ENCODE data around the gene DLGAP1. TPM values are rescaled to one million over a fixed set of nuclear protein-coding genes. Genes with fewer than 3 reads are reported as not detected.
A peak's percentile ranks its signal among the peaks of the same experiment; 100 is the strongest.

The DLGAP1 gene
- total RNA-seq, 1 donor from 2014 or later, result 0.05 TPM

DNA sequence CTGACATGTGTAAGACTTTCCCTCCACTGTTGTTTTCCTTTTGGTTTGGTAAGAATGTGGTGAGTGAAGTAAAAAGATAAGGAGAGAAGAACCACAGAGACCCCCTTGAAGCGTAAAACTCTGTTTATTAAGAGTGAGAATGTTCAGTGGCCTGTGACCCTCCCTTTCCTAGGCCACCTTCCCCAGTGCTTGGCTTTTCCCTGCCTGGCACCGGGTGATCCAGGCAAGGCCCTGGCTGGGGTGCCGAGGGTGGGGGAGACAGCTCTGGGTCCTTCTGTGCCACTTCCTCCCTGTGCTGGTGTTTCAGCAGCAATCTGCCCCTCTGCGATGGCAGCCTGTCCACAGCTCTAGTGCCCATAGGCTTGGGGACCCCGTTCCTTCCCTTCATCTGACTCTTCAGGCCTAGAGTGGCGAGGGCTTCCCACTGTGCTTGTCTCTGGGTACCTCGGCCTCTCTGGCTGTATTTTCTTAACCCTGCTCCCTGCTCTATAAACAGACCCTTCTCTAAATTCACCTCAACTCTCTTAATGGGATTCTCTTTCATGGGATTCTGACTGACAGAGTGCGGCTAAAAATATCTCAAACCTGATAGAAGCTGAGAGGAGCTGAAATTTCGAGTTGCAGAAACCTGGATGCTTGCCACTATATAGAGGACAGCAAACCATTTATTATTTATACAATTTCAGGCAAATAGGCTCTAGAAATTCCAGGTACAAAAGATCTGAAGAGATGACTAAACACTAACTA lies 461.0 kb downstream of the DLGAP1 start:
- TF ChIP-seq, protein P1, sequence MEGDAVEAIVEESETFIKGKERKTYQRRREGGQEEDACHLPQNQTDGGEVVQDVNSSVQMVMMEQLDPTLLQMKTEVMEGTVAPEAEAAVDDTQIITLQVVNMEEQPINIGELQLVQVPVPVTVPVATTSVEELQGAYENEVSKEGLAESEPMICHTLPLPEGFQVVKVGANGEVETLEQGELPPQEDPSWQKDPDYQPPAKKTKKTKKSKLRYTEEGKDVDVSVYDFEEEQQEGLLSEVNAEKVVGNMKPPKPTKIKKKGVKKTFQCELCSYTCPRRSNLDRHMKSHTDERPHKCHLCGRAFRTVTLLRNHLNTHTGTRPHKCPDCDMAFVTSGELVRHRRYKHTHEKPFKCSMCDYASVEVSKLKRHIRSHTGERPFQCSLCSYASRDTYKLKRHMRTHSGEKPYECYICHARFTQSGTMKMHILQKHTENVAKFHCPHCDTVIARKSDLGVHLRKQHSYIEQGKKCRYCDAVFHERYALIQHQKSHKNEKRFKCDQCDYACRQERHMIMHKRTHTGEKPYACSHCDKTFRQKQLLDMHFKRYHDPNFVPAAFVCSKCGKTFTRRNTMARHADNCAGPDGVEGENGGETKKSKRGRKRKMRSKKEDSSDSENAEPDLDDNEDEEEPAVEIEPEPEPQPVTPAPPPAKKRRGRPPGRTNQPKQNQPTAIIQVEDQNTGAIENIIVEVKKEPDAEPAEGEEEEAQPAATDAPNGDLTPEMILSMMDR (IDR thresholded peaks at IDR 0.05), result no peak
- Mint-ChIP-seq H3K4me1 (ENCODE audit: unreplicated experiment) (no peaks in the 10 kb centered on the region), H3K9me3 (ENCODE audit: unreplicated experiment) (no peaks in the 10 kb centered on the region), H3K27me3 (ENCODE audit: unreplicated experiment) (peaks cover 2% of the 10 kb centered on the region), H3K27ac (ENCODE audit: unreplicated experiment) (no peak overlapping the region), H3K4me3 (ENCODE audit: unreplicated experiment) (no peak overlapping the region), H3K36me3 (ENCODE audit: unreplicated experiment) (no peaks in the 10 kb centered on the region)
- no peak for DNase-seq (ENCODE audit: extremely low spot score, unreplicated experiment)

DNA sequence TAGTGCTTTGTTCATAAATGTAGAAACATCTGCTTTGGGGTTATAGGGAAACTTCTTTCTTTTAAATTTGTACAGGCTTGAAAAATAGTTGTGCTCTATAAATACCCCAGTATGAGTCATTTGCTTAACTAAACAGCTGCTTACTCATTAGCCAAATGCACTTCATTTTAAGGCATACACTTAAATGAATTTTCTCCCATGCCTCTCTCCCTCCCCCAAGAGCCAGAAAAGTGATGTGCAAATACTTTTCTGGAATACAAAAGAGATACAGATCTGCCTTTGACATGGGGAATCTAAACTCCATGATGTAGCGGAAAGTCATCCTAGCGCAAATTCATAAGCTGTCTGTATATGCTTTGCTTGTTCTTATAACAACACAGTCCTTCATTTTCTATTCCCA lies 469.4 kb downstream of the DLGAP1 start:
- H3K27ac Mint-ChIP-seq (ENCODE audit: unreplicated experiment), result no peak overlapping the region
- DNase-seq (ENCODE audit: extremely low spot score, unreplicated experiment), result no peak

DNA sequence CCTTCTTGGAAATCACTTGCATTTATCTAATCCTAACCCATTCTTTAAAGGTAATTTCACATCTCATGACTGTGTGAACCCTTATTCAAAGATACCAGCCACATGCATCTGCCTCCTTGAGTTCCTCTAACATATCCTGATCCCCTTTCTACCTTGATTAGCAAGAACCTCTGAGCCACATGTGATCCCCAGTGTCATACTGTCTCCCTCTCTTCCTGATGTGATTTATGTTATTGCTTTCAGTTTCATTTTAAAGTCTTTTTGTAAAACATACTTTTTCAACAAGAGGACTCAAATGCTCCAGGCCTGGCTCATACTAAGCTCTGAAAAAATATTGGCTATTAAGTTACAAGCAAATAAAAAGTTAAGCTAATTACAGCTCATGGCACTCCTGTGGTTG lies 470.1 kb downstream of the DLGAP1 start:
- H3K27me3 Mint-ChIP-seq (ENCODE audit: unreplicated experiment), result no peaks in the 10 kb centered on the region
- peak overlapping the region; percentile 6 for H3K27ac Mint-ChIP-seq (ENCODE audit: unreplicated experiment)
- peaks cover 13% of the 10 kb centered on the region for H3K4me1 Mint-ChIP-seq (ENCODE audit: unreplicated experiment)
- H3K36me3 Mint-ChIP-seq (ENCODE audit: unreplicated experiment), result no peaks in the 10 kb centered on the region
- H3K9me3 Mint-ChIP-seq (ENCODE audit: unreplicated experiment), result no peaks in the 10 kb centered on the region
- no peak overlapping the region for H3K4me3 Mint-ChIP-seq (ENCODE audit: unreplicated experiment)
- TF ChIP-seq, protein P1 (IDR thresholded peaks at IDR 0.05), result no peak
- no peak for DNase-seq (ENCODE audit: extremely low spot score, unreplicated experiment)

More for the DNA sequence above, 469.4 kb downstream of the DLGAP1 start:
- no peaks in the 10 kb centered on the region for H3K36me3 Mint-ChIP-seq (ENCODE audit: unreplicated experiment)
- H3K9me3 Mint-ChIP-seq (ENCODE audit: unreplicated experiment), result no peaks in the 10 kb centered on the region
- no peak overlapping the region for H3K4me3 Mint-ChIP-seq (ENCODE audit: unreplicated experiment)
- H3K4me1 Mint-ChIP-seq (ENCODE audit: unreplicated experiment), result peaks cover 13% of the 10 kb centered on the region
- no peaks in the 10 kb centered on the region for H3K27me3 Mint-ChIP-seq (ENCODE audit: unreplicated experiment)
- TF ChIP-seq, protein P1 (IDR thresholded peaks at IDR 0.05), result no peak

DNA sequence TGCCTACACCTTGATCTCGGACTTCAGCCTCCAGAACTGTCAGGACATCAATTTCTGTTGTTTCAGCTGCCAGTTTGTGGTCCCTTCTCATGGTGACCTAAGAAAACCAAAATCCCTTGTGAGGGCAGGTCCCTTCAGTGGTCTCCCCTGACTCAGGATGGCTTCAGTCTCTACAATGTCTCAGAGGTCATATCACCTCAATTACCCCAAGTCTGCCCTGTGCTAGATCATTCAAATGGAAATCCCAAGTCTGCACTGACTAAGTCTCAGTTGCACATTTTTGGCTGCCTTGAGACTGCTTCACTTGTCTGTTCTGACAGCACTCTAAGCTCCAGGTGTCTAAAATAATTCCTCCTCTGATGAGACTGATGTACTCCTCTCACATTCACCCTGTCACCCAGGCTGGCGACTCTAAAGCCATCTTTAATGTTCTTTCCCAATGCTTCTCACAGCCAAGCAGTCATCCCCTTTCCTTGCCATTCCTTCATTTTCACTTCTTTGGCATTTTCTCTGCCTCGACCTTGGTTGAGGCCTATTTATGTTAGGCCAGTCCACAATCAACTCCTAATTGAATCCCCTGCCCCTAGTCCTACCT lies 470.8 kb downstream of the DLGAP1 start:
- H3K27me3 Mint-ChIP-seq (ENCODE audit: unreplicated experiment), result no peaks in the 10 kb centered on the region
- peaks cover 13% of the 10 kb centered on the region for H3K4me1 Mint-ChIP-seq (ENCODE audit: unreplicated experiment)
- H3K36me3 Mint-ChIP-seq (ENCODE audit: unreplicated experiment), result no peaks in the 10 kb centered on the region
- H3K27ac Mint-ChIP-seq (ENCODE audit: unreplicated experiment), result no peak overlapping the region
- H3K9me3 Mint-ChIP-seq (ENCODE audit: unreplicated experiment), result no peaks in the 10 kb centered on the region
- H3K4me3 Mint-ChIP-seq (ENCODE audit: unreplicated experiment), result no peak overlapping the region
- TF ChIP-seq, protein P1 (IDR thresholded peaks at IDR 0.05), result no peak
- DNase-seq (ENCODE audit: extremely low spot score, unreplicated experiment), result no peak

DNA sequence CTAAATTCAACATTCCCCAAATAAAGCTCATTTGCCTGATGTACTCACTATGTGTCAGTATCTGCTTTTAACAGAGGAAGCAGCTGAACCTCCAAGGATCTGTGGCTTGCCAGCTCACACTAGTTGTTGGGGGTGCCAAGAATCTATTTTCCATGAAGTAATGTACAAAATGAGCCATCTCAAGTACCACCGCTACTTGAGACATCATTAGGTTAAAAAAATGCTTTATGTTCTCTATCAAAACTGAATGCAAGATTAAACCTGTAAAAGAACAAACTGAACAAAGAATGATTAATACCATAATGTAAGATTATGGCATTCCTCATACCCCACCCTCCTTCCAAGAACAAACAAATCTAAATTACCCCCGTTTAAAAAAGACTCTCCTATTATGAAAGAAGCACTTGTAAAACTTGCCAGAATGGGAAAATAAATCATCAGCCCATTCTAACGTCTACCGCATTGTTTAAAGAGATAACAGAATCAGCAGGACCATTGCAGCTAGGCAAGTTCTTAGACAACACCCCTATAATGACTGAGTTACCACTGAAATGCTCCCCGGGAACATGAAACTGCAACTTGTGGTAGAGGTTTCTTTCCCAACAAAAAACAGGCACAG lies 471.6 kb downstream of the DLGAP1 start:
- peaks cover 4% of the 10 kb centered on the region for H3K9me3 Mint-ChIP-seq (ENCODE audit: unreplicated experiment)
- no peaks in the 10 kb centered on the region for H3K27me3 Mint-ChIP-seq (ENCODE audit: unreplicated experiment)
- no peak overlapping the region for H3K27ac Mint-ChIP-seq (ENCODE audit: unreplicated experiment)
- peaks cover 13% of the 10 kb centered on the region for H3K4me1 Mint-ChIP-seq (ENCODE audit: unreplicated experiment)
- TF ChIP-seq, protein P1 (IDR thresholded peaks at IDR 0.05), result no peak
- H3K4me3 Mint-ChIP-seq (ENCODE audit: unreplicated experiment), result no peak overlapping the region
- no peak for DNase-seq (ENCODE audit: extremely low spot score, unreplicated experiment)
- H3K36me3 Mint-ChIP-seq (ENCODE audit: unreplicated experiment), result no peaks in the 10 kb centered on the region
